Stimulated activated CD8-positive, alpha-beta memory T cell treated with anti-CD3 and anti-CD28 coated beads, Interleukin-15, amount 100 ng/mL, for 1 hour (primary cell): Measurements from ENCODE around the gene KLF15.

Experiments used
- DNase-seq: peaks from one replicate; pipeline ENCODE4 v3.0.0-alpha.2; 2020; ENCODE audit warnings: low read depth

Gene KLF15

GRCh38 chr3:126360714-126361060, 3.5 kb upstream of the KLF15 start:
- no peak for DNase-seq

- DNase-seq: no peak
These were observed 3.0 kb upstream of the KLF15 start for GRCh38 chr3:126360046-126360713.

- no peak for DNase-seq
These were observed 1.6 kb upstream of the KLF15 start for GRCh38 chr3:126358816-126359181.

DNA sequence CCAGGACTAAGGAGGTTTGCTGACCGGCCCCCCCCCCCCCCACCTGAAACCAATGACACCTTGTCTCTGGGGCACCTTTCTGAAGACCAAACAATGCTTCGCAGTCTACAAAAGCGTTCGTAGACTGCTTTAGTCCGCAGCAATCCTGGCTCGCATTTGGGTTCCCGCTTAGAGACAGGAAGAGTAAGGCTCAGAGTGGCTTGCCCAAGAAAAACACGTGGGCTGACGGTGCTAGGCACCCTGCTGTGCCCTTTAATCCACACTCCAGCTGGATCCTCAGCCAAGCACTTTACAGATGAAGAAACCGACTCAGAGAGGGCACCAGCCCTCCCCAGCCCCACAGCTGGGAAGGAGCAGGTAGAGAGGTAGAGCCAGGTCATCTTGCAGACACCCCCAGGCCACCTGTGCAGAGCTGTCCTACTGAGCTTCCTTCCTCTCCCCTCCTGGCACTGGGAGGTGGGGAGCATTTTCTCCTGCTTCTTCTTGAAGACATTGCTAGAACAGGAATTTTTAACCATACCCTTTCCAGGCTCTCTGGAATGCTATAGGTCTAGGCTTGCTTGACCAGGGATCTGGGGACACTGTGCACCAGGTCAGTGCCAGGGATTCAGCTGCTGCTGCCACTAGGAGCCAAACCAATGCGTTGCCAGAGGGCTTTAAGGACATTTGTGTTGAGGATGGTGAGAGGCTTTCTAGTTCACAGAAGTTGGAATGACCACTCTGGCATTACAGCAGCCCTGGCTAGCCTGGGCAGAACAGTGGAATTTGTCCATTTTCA, 1.0 kb upstream of the KLF15 start:
- no peak for DNase-seq

DNA sequence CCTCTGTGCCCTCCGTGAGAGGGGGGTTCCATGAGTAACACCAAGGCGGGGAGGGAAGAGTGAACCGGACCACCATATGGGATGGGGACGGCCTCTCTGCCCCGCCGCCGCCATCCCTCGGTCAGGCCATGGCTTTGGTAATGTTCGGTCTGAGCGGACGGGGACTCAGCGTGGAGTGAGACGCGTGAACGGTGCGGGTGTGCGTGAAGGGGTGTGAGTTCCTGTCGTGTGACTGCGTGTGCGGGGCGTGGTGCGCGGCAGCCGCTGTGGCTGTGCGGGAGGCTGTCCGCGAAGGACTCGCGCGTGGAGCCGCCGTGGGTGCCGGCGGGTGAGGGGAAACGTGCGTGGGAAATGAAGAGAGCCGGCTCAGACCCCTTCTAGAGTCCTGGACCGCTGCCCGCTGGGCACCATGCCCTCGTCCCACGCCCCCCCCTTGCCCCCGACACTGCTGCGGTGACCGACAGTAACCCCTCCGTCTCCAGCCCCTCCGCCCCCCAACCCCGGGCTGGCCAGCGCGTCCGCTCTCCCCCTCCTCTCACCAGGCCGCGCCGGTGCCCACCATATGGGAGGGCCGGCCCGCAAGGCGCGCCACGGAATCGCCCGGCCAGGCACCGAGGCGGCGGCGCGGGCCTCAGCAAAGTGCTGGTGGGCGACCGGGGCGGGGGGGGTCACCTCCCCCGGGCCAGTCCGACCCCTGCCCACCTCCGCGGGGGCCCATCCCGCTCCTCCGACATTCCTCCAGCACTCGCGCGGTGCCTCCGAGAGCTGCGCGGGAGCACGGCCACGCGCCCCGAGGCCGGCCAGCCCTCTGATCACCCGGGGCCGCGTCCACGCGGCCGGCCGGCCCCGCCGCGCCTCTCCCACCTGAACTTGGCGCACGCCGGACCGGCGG, 589 bp downstream of the KLF15 start:
- DNase-seq: no peak

GRCh38 chr3:126355777-126356372, 1.3 kb downstream of the KLF15 start:
- DNase-seq: no peak

DNA sequence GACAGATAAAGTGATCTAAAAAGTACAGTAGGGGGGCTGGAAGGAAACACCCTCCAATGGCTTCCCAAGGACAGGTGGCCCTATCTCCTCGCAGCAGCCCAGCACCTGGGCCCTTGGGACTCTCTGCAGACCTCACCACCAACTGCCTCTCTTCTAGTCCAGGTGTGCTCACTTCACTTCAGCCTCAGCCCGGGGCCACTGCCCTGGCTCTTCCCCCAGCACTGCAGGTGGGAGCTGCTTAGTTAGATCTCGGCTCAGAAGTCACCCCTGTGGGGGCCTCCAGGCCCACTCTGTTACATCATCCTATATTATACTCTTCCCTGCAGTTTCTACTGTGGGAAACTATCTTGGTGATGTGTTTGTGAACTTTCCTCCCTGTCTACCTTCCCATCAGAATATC, 2.0 kb downstream of the KLF15 start:
- DNase-seq: no peak

DNA sequence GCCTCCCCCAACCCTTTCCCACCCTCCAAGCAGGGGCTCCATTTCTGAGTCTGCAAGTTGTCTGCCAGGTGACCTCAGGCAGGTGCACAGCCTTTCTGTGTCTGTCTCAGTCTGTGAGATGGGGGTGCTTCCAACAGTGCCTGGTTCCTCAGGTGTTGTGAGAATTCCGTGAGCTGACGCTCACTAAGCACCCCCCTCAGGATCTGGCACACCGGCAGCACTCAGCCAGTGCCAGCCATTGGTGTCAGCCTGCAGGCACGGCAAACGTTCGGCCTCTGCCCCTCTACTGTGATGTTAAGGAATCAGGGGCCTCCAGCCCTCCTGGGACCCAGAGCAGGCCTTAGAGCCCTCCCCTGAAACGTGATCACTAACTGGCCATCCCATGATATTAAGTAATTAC, 2.4 kb downstream of the KLF15 start:
- no peak for DNase-seq

- no peak for DNase-seq
These were observed 3.4 kb downstream of the KLF15 start for GRCh38 chr3:126353694-126354321.

GRCh38 chr3:126352476-126353454, 4.4 kb downstream of the KLF15 start:
- no peak for DNase-seq

DNA sequence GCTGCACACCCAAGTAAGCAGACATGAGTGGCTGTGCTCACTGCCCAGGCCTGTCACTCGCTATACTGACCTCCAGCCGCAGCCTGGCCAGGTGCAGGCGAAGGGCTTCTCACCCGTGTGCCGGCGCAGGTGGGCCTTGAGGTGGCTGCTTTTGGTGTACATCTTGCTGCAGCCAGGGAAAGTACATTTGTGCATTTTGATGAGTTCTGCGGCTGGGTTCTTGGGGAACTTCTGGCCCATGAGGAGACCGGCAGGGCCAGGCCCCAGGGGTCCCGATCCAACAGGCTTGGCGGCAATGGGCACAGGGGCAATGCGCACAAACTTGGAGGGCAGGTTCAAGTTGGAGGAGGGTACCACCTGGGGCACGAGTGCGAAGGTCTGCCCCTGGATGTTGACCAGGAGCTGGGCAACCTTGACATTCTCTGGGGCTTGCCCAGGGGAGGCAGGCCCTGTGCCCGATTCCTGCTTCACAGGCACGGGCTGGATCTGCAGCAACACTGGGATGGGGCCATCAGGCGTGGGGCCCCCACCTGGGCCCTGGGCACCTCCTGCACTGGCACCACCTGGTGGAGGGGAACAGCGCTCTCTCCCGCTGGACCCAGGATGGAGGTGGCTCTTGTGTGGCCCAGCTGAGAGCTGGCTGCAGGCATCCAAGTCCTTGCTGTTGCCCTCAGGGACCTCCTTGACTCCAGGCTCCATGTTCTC, 5.3 kb downstream of the KLF15 start:
- no peak for DNase-seq

DNA sequence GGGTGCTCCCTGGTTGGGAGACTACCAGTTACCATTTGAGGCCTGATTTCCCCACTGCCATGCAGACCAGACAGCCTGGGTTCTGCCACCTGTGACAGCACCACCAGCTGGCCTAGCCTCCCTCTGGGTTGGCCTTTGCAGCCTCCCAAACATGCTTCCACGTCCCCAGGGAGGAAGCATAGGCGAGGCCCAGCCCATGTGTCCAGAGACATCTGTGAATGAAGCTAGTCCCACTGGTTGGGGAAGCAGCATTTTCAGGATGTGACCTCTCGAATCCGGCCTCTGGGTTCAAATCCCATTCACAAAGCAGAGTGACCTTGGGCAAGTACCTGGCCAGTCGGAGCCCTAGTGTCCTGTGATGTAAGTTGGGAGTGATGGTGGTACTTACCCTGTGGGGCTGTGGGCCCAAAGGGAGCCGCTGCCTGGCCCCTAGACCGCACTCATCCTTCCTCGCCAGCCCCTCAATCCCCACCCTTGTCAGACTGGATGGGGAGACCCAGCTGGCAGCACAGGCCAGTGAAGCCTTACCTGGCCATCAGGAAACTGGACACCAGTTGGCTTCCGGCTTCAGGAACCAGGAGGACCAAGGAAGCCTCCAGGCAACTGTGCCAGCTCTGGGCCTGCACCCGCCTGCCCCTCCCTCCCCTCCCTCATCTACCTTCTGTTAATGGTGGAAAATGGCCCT, 6.0 kb downstream of the KLF15 start:
- no peak for DNase-seq

DNA sequence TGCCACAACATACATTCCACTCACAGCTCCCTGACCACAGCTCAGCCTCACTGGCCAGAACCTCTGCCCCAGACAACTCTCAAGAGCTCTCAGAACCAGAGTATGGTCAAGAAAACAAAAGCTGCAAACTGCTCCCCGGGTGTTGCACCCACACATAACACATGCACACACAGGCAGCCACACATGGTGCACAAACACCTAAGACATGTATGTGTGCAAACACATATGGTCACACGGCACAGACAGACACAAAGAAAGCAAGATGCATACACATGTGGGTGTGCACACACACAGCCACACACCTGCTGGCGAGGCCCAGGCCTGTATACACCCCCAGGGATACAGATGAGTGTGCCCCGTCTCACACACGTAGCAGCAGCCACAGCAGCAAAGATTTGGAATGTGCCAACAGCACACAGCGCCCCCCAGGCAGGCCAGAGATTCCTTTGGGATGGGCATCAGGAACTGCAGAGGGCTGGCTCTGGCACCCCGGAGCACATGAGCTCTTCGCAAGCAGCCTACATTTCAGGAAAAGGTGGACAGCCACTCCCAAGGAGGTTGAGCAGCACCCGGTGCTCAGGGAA, 6.6 kb downstream of the KLF15 start:
- DNase-seq: no peak

- no peak for DNase-seq
These were observed 7.4 kb downstream of the KLF15 start for GRCh38 chr3:126349611-126350501.

DNA sequence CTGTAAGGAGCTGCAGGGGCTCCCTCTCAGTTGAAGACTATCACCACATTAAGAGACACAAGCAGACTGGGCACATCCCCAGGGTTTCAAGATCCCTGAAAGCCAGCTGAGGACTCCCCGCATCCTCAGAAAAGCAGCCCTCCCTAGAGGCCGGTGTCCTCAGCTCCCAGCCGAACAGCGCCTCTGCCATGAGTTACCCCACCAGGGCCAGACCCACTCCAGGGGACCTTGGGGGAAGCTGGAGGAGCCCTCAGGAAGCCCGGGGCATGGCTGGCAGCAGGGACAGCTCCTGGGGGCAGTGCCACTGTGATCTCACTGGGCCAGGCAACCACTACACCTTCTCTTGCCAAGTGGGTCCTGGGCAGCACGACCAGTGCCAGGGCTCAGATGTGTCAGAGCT, 8.1 kb downstream of the KLF15 start:
- no peak for DNase-seq

DNA sequence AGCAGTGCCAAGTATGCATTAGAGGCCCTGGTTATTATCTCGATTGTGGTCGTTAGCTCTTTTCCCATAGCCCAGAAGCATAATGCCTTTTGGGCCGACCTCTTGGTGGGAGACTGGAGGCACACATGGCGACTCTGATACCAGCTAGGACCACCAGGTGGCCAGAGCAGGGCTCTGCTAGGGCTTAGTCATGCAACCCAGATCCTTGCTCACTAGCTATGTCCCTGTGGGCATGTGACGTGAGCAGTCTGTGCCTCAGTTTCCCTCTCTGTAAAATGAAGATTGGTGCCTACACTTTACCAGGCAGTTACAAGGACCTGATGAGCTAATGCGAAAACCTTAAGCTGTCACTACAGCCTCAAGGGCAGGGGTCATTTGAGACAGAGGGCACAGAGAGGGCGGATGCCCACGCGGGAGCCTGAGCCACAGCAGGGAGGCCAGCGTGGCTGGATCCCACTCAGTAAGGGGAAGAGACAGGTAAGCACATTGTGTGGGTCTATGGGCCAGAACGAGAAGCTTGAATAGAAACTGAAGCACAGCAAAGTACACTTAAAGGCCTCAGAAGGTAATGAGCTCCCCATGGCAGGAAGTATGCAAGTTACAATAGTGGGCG, 8.8 kb downstream of the KLF15 start:
- no peak for DNase-seq

GRCh38 chr3:126347543-126348161, 9.6 kb downstream of the KLF15 start:
- DNase-seq: no peak
